CD14-positive monocyte (primary cell): ENCODE measurements around the gene CHKB. TPM values are rescaled to one million over a fixed set of nuclear protein-coding genes. Genes with fewer than 3 reads are reported as not detected.

ENCODE experiments used
- DNase-seq, 3 donors: peaks; one replicate each; pipeline ENCODE4 v3.0.0-alpha.2; 2011 to 2022
- H2AFZ ChIP-seq: 2 replicates; pipeline ENCODE4 v1.6.0; 2012; ENCODE audit warnings: mild to moderate bottlenecking, low read depth, low read length, inconsistent platforms; ENCODE audit not compliant: insufficient read depth, poor library complexity, severe bottlenecking
- H3K27ac ChIP-seq, 2 donors: 1 replicate in 1 of 2; 2 replicates in 1 of 2; pipeline ENCODE4 v1.5.1; 2012 to 2013; ENCODE audit warnings: low read length in 2 of 2, control low read depth in 1 of 2, inconsistent platforms in 1 of 2, low read depth in 1 of 2, mild to moderate bottlenecking in 1 of 2
- H3K27me3 ChIP-seq, 2 donors: one replicate each; pipeline versions ENCODE4 v1.6.0 to v1.6.1; 2011 to 2013; ENCODE audit warnings: low read length in 2 of 2; ENCODE audit not compliant: control insufficient read depth in 2 of 2, insufficient read depth in 2 of 2
- H3K36me3 ChIP-seq, 2 donors: replicated peaks in 1 of 2; 1 replicate in 1 of 2; 2 replicates in 1 of 2; pipeline versions ENCODE4 v1.5.1 to v1.6.1; 2012 to 2013; ENCODE audit warnings: low read length in 2 of 2, control low read depth in 1 of 2, inconsistent platforms in 1 of 2, mild to moderate bottlenecking in 1 of 2; ENCODE audit not compliant: insufficient read depth in 2 of 2, control insufficient read depth in 1 of 2
- H3K4me1 ChIP-seq, 2 donors: 1 replicate in 1 of 2; 2 replicates in 1 of 2; pipeline versions ENCODE4 v1.5.1 to v1.6.1; 2012 to 2013; ENCODE audit warnings: low read length in 2 of 2, control low read depth in 1 of 2, inconsistent platforms in 1 of 2, mild to moderate bottlenecking in 1 of 2, moderate library complexity in 1 of 2; ENCODE audit not compliant: insufficient read depth in 2 of 2, control insufficient read depth in 1 of 2
- H3K4me2 ChIP-seq: replicated peaks from 2 replicates; pipeline ENCODE3; 2012; ENCODE audit warnings: low read length, moderate library complexity, mild to moderate bottlenecking; ENCODE audit not compliant: poor library complexity, severe bottlenecking; ENCODE audit errors: extremely low read depth
- H3K4me3 ChIP-seq, 3 experiments: fragments of 200-600 bp in 1 of 3; sonication (generic) in 1 of 3; replicated peaks in 1 of 3; 1 replicate in 2 of 3; 2 replicates in 1 of 3; pipeline ENCODE4 v1.5.1; 2011 to 2013; ENCODE audit warnings: low read length in 3 of 3, mild to moderate bottlenecking in 3 of 3, control low read depth in 2 of 3, low read depth in 2 of 3, inconsistent platforms in 1 of 3, moderate library complexity in 1 of 3
- H3K79me2 ChIP-seq: 2 replicates; pipeline ENCODE4 v1.6.0; 2012; ENCODE audit warnings: mild to moderate bottlenecking, control low read depth, inconsistent platforms, low read length, moderate library complexity; ENCODE audit not compliant: insufficient read depth
- H3K9ac ChIP-seq: 2 replicates; pipeline ENCODE4 v1.6.0; 2017; ENCODE audit warnings: low read length, mild to moderate bottlenecking; ENCODE audit not compliant: insufficient read depth, poor library complexity, severe bottlenecking
- H3K9me3 ChIP-seq, 2 donors: replicated peaks in 1 of 2; 1 replicate in 1 of 2; 2 replicates in 1 of 2; pipeline versions ENCODE4 v1.5.1 to v1.6.1; 2012 to 2013; ENCODE audit warnings: low read length in 2 of 2, control low read depth in 1 of 2; ENCODE audit not compliant: control insufficient read depth in 1 of 2, insufficient read depth in 1 of 2
- H4K20me1 ChIP-seq: 2 replicates; pipeline ENCODE4 v1.6.0; 2012; ENCODE audit warnings: mild to moderate bottlenecking, low read length, control low read depth, moderate library complexity; ENCODE audit not compliant: insufficient read depth
- H3K27ac Mint-ChIP-seq, 7 donors: one replicate each; pipeline ENCODE4 v1.8.0; 2020; ENCODE audit warnings: mild to moderate bottlenecking in 7 of 7, mixed read lengths in 7 of 7, moderate library complexity in 6 of 7, inconsistent platforms in 2 of 7
- H3K27me3 Mint-ChIP-seq, 3 donors: one replicate each; pipeline ENCODE4 v1.8.0; 2021 to 2022; ENCODE audit warnings: low read depth in 3 of 3, mild to moderate bottlenecking in 3 of 3, mixed read lengths in 3 of 3, moderate library complexity in 3 of 3, inconsistent platforms in 1 of 3
- H3K36me3 Mint-ChIP-seq, 2 donors: one replicate each; pipeline ENCODE4 v1.8.0; 2020; ENCODE audit warnings: mixed read lengths in 2 of 2, inconsistent platforms in 1 of 2, mild to moderate bottlenecking in 1 of 2
- H3K4me1 Mint-ChIP-seq: one replicate; pipeline ENCODE4 v1.8.0; 2020; ENCODE audit warnings: mild to moderate bottlenecking, mixed read lengths
- H3K4me3 Mint-ChIP-seq, 2 donors: one replicate each; pipeline ENCODE4 v1.8.0; 2020; ENCODE audit warnings: mild to moderate bottlenecking in 2 of 2, mixed read lengths in 2 of 2, moderate library complexity in 1 of 2
- H3K9me3 Mint-ChIP-seq, 7 donors: one replicate each; pipeline ENCODE4 v1.8.0; 2020 to 2022; ENCODE audit warnings: mixed read lengths in 7 of 7, mild to moderate bottlenecking in 6 of 7, moderate library complexity in 6 of 7, inconsistent platforms in 2 of 7
- CTCF ChIP-seq: fragments of 200-600 bp; IDR thresholded peaks from one replicate; pipeline ENCODE4 v1.8.0; 2022; ENCODE audit warnings: antibody characterized with exemption, mild to moderate bottlenecking
- WGBS: methylation state at CpG from one replicate; pipeline ENCODE4 v1.1.5; 2013; ENCODE audit warnings: missing lambda C conversion rate; ENCODE audit not compliant: insufficient coverage; 5-methylcytosine and 5-hydroxymethylcytosine counted together
- intact Hi-C, 2 donors: fragments of 100-400 bp; cut with micrococcal nuclease; formaldehyde crosslinking; loops; one replicate each; pipeline versions ENCODE4 v1.15.0 to v1.15.1; 2023
- polyA plus RNA-seq, 3 donors: library from polyadenylated mRNA; depleted of rRNA in 1 of 3; unstranded in 2 of 3; stranded (reverse) in 1 of 3; fragments of 300-500 nt in 2 of 3; fragments of >200 nt in 1 of 3; fragmentation: Illumina TruSeq in 2 of 3; gene quantifications; 1 replicate in 2 of 3; 2 replicates in 1 of 3; pipeline ENCODE4 v1.2.3, GENCODE V29; 2012 to 2021

The CHKB gene
- polyA plus RNA-seq, 3 donors, result 29.1 to 286 (median 31.3) TPM

DNA sequence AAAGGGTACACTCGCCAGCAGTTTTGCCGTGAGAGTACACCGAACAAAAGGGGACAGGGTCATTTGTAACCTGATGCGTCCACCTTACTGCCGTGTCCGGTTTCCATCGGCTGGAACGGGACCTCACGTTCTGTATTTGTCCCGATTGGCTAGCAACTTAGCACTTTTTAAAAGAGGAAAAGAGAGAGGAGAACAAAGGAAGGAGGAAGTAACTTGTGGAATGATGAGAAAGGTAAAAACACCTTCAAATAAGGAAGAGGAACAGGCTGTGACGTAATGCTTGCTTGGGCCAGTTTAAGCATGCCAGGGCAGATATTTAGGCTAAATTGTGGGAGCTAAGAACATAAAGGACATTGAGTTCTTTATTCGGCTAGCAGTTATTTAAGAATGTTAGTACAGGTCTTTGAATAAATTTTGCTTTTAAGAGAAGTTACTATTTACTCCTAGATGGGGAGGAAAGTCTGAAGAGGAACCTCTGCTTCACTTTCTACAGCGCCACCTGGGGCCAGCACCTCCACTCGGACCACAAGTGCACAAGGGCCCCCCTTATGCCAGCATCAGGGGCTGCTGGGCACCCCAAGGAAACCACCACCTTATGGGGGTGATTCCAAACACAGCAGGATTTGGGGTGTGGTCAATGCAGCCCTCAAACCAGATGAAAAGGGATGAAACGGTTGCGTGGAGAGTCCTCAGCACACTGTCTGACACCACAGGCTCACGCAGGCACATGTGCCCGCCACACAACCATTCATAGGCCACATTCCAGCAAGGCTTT, 39.5 kb upstream of the CHKB start:
- TF ChIP-seq CTCF, result peak; percentile 21
- peak in 2 of 3 donors; percentile 46 to 60 for DNase-seq
- Mint-ChIP-seq H3K4me1 (peaks cover 42% of the 10 kb centered on the region), H3K27me3 (peaks cover 5 to 10% (median 5%) of the 10 kb centered on the region in 3 donors), H3K27ac (peak overlapping the region; percentile 63 to 86 (median 76)), H3K36me3 (peaks cover 11 to 25% of the 10 kb centered on the region in 2 donors), H3K4me3 (peak overlapping the region; percentile 52 to 63), H3K9me3 (peaks cover 0 to 4% (median 0%) of the 10 kb centered on the region in 7 donors)
- Histone ChIP-seq H3K9me3 (no peaks in the 10 kb centered on the region), H3K27ac (peak overlapping the region; percentile 16 to 33), H3K79me2 (peaks cover 2% of the 10 kb centered on the region), H3K36me3 (peaks cover 9 to 14% of the 10 kb centered on the region in 2 donors), H3K4me2 (peak overlapping the region; percentile 71), H4K20me1 (peaks cover 10% of the 10 kb centered on the region), H3K4me1 (peaks cover 39 to 46% of the 10 kb centered on the region in 2 donors), H3K27me3 (no peaks in the 10 kb centered on the region), H3K4me3 (peak overlapping the region in 2 of 3 experiments; percentile 4 to 60), H2AFZ (peak overlapping the region; percentile 24), H3K9ac (no peak overlapping the region)
- intact Hi-C loops, result loop anchor here (5.0 kb wide), 4 partner anchors 60 to 370 kb away; partner anchors contain the start of genes HDAC10 (in 1 of the 2), SCO2 (in 1 of the 2) and SYCE3 (in 1 of the 2)
- 23% methylated on average over 8 of the region's 18 CpGs for WGBS

DNA sequence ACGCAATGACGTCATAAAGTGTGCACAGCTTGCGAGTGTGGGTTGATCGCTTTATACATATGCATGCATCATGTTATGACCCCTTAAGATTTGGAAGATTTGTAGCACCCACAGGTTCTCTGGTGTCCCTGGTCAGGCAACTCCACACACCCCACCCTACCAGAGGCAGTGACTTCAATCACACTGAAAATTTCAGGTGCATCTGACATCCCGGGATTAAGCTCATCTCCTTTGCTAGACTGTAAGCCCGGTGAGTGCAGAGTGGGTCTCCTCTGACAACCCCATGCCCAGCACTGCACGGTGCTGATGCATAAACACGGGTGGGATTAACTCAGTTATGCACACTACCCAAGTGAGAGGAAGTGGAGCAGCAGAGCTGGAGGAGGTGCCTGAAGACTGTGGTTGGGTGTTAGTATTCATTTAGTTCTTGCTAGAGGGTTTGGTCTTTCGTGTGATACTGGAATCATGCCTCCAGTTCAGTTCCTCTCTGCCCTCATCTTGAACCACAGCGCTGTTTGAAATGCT, 38.8 kb upstream of the CHKB start:
- H3K27ac ChIP-seq, result peak overlapping the region; percentile 16 to 33
- intact Hi-C loops, result loop anchor here (5.0 kb wide), 4 partner anchors 59 to 369 kb away; partner anchors contain the start of genes HDAC10 (in 1 of the 2), SCO2 (in 1 of the 2) and SYCE3 (in 1 of the 2)
- H3K27ac Mint-ChIP-seq, result peak overlapping the region; percentile 63 to 86 (median 76)
- H3K36me3 Mint-ChIP-seq, result peaks cover 8 to 22% of the 10 kb centered on the region in 2 donors
- peaks cover 9 to 14% of the 10 kb centered on the region in 2 donors for H3K36me3 ChIP-seq
- H3K27me3 Mint-ChIP-seq, result peaks cover 5 to 10% (median 5%) of the 10 kb centered on the region in 3 donors
- H3K27me3 ChIP-seq, result no peaks in the 10 kb centered on the region
- H4K20me1 ChIP-seq, result peaks cover 6% of the 10 kb centered on the region
- no peaks in the 10 kb centered on the region for H3K9me3 ChIP-seq
- H3K4me2 ChIP-seq, result peak overlapping the region; percentile 71
- H3K4me3 Mint-ChIP-seq, result peak overlapping the region; percentile 63 to 84
- H2AFZ ChIP-seq, result peak overlapping the region; percentile 24
- peak; percentile 21 to 31 (median 30) for DNase-seq
- peaks cover 34 to 39% of the 10 kb centered on the region in 2 donors for H3K4me1 ChIP-seq
- no peak overlapping the region for H3K9ac ChIP-seq
- peaks cover 38% of the 10 kb centered on the region for H3K4me1 Mint-ChIP-seq
- 19% methylated on average over 6 of the region's 10 CpGs for WGBS
- peak overlapping the region in 1 of 3 experiments; percentile 60 for H3K4me3 ChIP-seq
- H3K9me3 Mint-ChIP-seq, result peaks cover 0 to 4% (median 0%) of the 10 kb centered on the region in 7 donors
- TF ChIP-seq CTCF, result no peak
- H3K79me2 ChIP-seq, result no peaks in the 10 kb centered on the region
